GM12878 (cell line): ENCODE results near the gene ACTR1B. TPM values are rescaled to one million over a fixed set of nuclear protein-coding genes. Genes with fewer than 3 reads are reported as not detected.
"Not testable (repeated sequence)": the region's sequence is repeated elsewhere in the genome, so short reads cannot be mapped to it uniquely, and the experiment has no call there.

ENCODE experiments used
- ATAC-seq: fragments of 200-7000 bp; cut with Tn5 transposase; 3 replicates; pipeline ENCODE4 v1.9.1; 2020; ENCODE audit warnings: mild to moderate bottlenecking, moderate library complexity
- BruUV-seq: library from RNA; stranded (reverse); fragments of 400-500 nt; replicated peaks from 2 replicates; lab custom pipeline; 2021; lab: Mats Ljungman, UMichigan
- CTCF ChIA-PET: fragments of 300-600 bp; sonication (Branson Sonifier 250); formaldehyde crosslinking; extraction: SDS; loops from one replicate; lab custom pipeline; 2021; ENCODE audit warnings: inconsistent platforms; lab: Yijun Ruan, JAX
- POLR2A ChIA-PET: fragments of 350-600 bp; formaldehyde crosslinking; extraction: SDS; loops from one replicate; lab custom pipeline; 2021; ENCODE audit warnings: inconsistent platforms; lab: Charles Lee
- RAD21 ChIA-PET: fragments of 300-600 bp; sonication (Branson Sonifier 250); formaldehyde crosslinking; loops from one replicate; lab custom pipeline; 2023; ENCODE audit warnings: antibody characterized with exemption; ENCODE audit not compliant: unreplicated experiment; lab: Charles Lee
- SMC1A ChIA-PET: fragments of 300-600 bp; sonication (Branson Sonifier 250); formaldehyde crosslinking; loops from one replicate; lab custom pipeline; 2023; ENCODE audit not compliant: unreplicated experiment, uncharacterized antibody; lab: Charles Lee
- DNase-seq: peaks from one replicate; pipeline ENCODE4 v3.0.0-alpha.2; 2011; ENCODE audit warnings: low read depth, low spot score
- FAIRE-seq: peaks from 3 replicates; lab custom pipeline; 2011; peaks lifted over from hg19 to GRCh38; lab: Jason Lieb, UNC
- H2AFZ ChIP-seq: 2 replicates; pipeline ENCODE4 v1.6.0; 2011; ENCODE audit warnings: low read depth, low read length, control low read depth; ENCODE audit not compliant: control insufficient read depth
- H3K27ac ChIP-seq: 2 replicates; pipeline ENCODE4 v1.5.1; 2011; ENCODE audit warnings: control low read depth; ENCODE audit not compliant: control insufficient read depth, insufficient read depth
- H3K27me3 ChIP-seq, 2 experiments: replicated peaks in 1 of 2; 2 replicates each; pipeline versions ENCODE4 v1.6.0 to v1.6.1; 2011; ENCODE audit warnings: low read length in 1 of 2; ENCODE audit not compliant: control insufficient read depth in 2 of 2, insufficient read depth in 2 of 2
- H3K36me3 ChIP-seq, 2 experiments: 2 replicates each; pipeline ENCODE4 v1.5.1; 2011; ENCODE audit warnings: low read length in 1 of 2; ENCODE audit not compliant: control insufficient read depth in 2 of 2, insufficient read depth in 2 of 2
- H3K4me1 ChIP-seq: 2 replicates; pipeline ENCODE4 v1.6.1; 2011; ENCODE audit warnings: mild to moderate bottlenecking, low read length, moderate library complexity, mixed read lengths; ENCODE audit not compliant: control insufficient read depth, insufficient read depth
- H3K4me2 ChIP-seq: 2 replicates; pipeline ENCODE4 v1.6.0; 2011; ENCODE audit warnings: control low read depth; ENCODE audit not compliant: control insufficient read depth, insufficient read depth
- H3K4me3 ChIP-seq: fragments of 200-600 bp; sonication (generic); 2 replicates; pipeline ENCODE4 v1.5.1; 2016
- H3K79me2 ChIP-seq: 2 replicates; pipeline ENCODE4 v1.6.0; 2011; ENCODE audit warnings: low read length; ENCODE audit not compliant: control insufficient read depth, insufficient read depth
- H3K9ac ChIP-seq: 2 replicates; pipeline ENCODE4 v1.8.0; 2011; ENCODE audit warnings: low read length, control low read depth, mixed read lengths; ENCODE audit not compliant: control insufficient read depth, insufficient read depth
- H3K9me3 ChIP-seq: replicated peaks from 3 replicates; pipeline ENCODE4 v1.5.1; 2011; ENCODE audit warnings: mild to moderate bottlenecking, low read length; ENCODE audit not compliant: control insufficient read depth, insufficient read depth
- H4K20me1 ChIP-seq: 2 replicates; pipeline ENCODE4 v1.6.0; 2011; ENCODE audit not compliant: control insufficient read depth, insufficient read depth
- ESRRA ChIP-seq: IDR thresholded peaks from 2 replicates; pipeline ENCODE4 v1.6.1; 2012; ENCODE audit warnings: mild to moderate bottlenecking, low read length, improper control_type of control experiment
- WGBS: methylation state at CpG from one replicate; pipeline ENCODE4 v1.1.6; 2016; ENCODE audit warnings: low lambda C conversion rate; ENCODE audit not compliant: insufficient replicate concordance, insufficient coverage; ENCODE audit errors: missing lambda C conversion rate; 5-methylcytosine and 5-hydroxymethylcytosine counted together
- in situ Hi-C: fragments of 300-500 bp; cut with MboI; formaldehyde crosslinking; loops from 9 replicates; pipeline ENCODE4 v1.14.3; 2018; ENCODE audit warnings: mixed read lengths
- intact Hi-C: fragments of 100-400 bp; cut with micrococcal nuclease; formaldehyde crosslinking; loops from one replicate; pipeline ENCODE4 v1.14.2; 2022; ENCODE audit not compliant: unreplicated experiment
- polyA plus RNA-seq, 11 experiments: library from polyadenylated mRNA; depleted of rRNA in 4 of 11; unstranded in 6 of 11; stranded (reverse) in 5 of 11; fragments of >200 nt; fragmentation: Nextera tagmentation in 4 of 11; fragmentation: Illumina TruSeq in 1 of 11; extraction: Ambion mirVana in 4 of 11; extraction: Trizol in 1 of 11; gene quantifications; 1 replicate in 1 of 11; 2 replicates in 10 of 11; pipeline versions ENCODE4 v1.2.1 to v1.2.3, GENCODE V29; 2011 to 2016; ENCODE audit warnings: inconsistent platforms in 2 of 11, missing spikeins in 2 of 11, low read depth in 1 of 11
- total RNA-seq, 4 experiments: library from RNA; depleted of rRNA in 3 of 4; stranded (reverse); fragments of >200 nt in 3 of 4; fragmentation: Illumina TruSeq in 1 of 4; extraction: Trizol in 1 of 4; gene quantifications; 2 replicates each; pipeline versions ENCODE4 v1.2.1 to v1.2.3, GENCODE V29; 2013 to 2021

Gene ACTR1B
- total and polyA plus RNA-seq, 10 of the 15 experiments (the other 5 are each of a cell fraction or from before 2014, with no cell fraction given): 1.3 to 62.8 (median 44.8) TPM

GRCh38 chr2:97644023-97644717, 19.7 kb downstream of the ACTR1B start (continued):
- no peak for TF ChIP-seq ESRRA

GRCh38 chr2:97626049-97626430, 37.8 kb downstream of the ACTR1B start:
- WGBS: 17% methylated on average over 7 of the region's 8 CpGs
- FAIRE-seq, H3K27me3 ChIP-seq, BruUV-seq, CTCF ChIA-PET, H3K27ac ChIP-seq, ATAC-seq, H3K4me2 ChIP-seq, H4K20me1 ChIP-seq, H3K4me3 ChIP-seq, H3K9me3 ChIP-seq, DNase-seq, H3K4me1 ChIP-seq, intact Hi-C loops, H3K9ac ChIP-seq, SMC1A ChIA-PET, H3K79me2 ChIP-seq, H3K36me3 ChIP-seq, POLR2A ChIA-PET, H2AFZ ChIP-seq, in situ Hi-C loops, RAD21 ChIA-PET: not testable (repeated sequence)

GRCh38 chr2:97625354-97626048, 38.3 kb downstream of the ACTR1B start:
- DNase-seq, POLR2A ChIA-PET, BruUV-seq, RAD21 ChIA-PET, H3K4me2 ChIP-seq, H3K36me3 ChIP-seq, H3K4me3 ChIP-seq, CTCF ChIA-PET, H3K27me3 ChIP-seq, H3K9ac ChIP-seq, H2AFZ ChIP-seq, H4K20me1 ChIP-seq, SMC1A ChIA-PET, H3K9me3 ChIP-seq, H3K79me2 ChIP-seq, FAIRE-seq, in situ Hi-C loops, H3K27ac ChIP-seq, intact Hi-C loops, ATAC-seq, H3K4me1 ChIP-seq: not testable (repeated sequence)
- WGBS: 0% methylated on average over 2 of the region's 8 CpGs

GRCh38 chr2:97622976-97623375, 40.9 kb downstream of the ACTR1B start:
- H3K27ac ChIP-seq, RAD21 ChIA-PET, SMC1A ChIA-PET, H4K20me1 ChIP-seq, H3K4me1 ChIP-seq, ATAC-seq, CTCF ChIA-PET, H3K36me3 ChIP-seq, H3K9me3 ChIP-seq, in situ Hi-C loops, intact Hi-C loops, H3K4me3 ChIP-seq, H3K79me2 ChIP-seq, H2AFZ ChIP-seq, H3K9ac ChIP-seq, H3K4me2 ChIP-seq, DNase-seq, H3K27me3 ChIP-seq, BruUV-seq, FAIRE-seq, POLR2A ChIA-PET: not testable (repeated sequence)
